Prostate gland (tissue), 2 donors: ENCODE results near the gene ALG1. TPM values are rescaled to one million over a fixed set of nuclear protein-coding genes. Genes with fewer than 3 reads are reported as not detected.
"Not testable (repeated sequence)": the region's sequence is repeated elsewhere in the genome, so short reads cannot be mapped to it uniquely, and the experiment has no call there.

ENCODE experiments used
- DNase-seq: peaks from one replicate; pipeline ENCODE4 v3.0.0-alpha.2; 2019; ENCODE audit warnings: low spot score
- H3K27ac ChIP-seq, 2 donors: fragments of 200-600 bp; sonication (generic); 2 replicates each; pipeline ENCODE4 v1.5.1; 2017 to 2019
- H3K27me3 ChIP-seq: fragments of 200-600 bp; sonication (generic); replicated peaks from 2 replicates; pipeline ENCODE4 v1.5.1; 2019; ENCODE audit not compliant: insufficient read depth
- H3K36me3 ChIP-seq, 2 donors: fragments of 200-600 bp; sonication (generic); 1 replicate in 1 of 2; 2 replicates in 1 of 2; pipeline versions ENCODE4 v1.5.1 to v1.8.1; 2017 to 2019
- H3K4me1 ChIP-seq: fragments of 200-600 bp; sonication (generic); replicated peaks from 2 replicates; pipeline ENCODE4 v1.5.1; 2019
- H3K4me3 ChIP-seq, 2 donors: fragments of 200-600 bp; sonication (generic); 2 replicates each; pipeline ENCODE4 v1.5.1; 2017 to 2019
- H3K9me3 ChIP-seq: fragments of 200-600 bp; sonication (generic); 2 replicates; pipeline ENCODE4 v1.5.1; 2017
- POLR2A ChIP-seq: fragments of 450-650 bp; IDR thresholded peaks from one replicate; pipeline ENCODE4 v1.6.1; 2016; ENCODE audit warnings: antibody characterized with exemption, mild to moderate bottlenecking
- POLR2AphosphoS5 ChIP-seq: sonication (generic); formaldehyde crosslinking; IDR thresholded peaks from one replicate; pipeline ENCODE4 v1.6.1; 2017; ENCODE audit warnings: antibody characterized with exemption
- WGBS: methylation state at CpG from one replicate; pipeline ENCODE4 v1.1.5; 2018; 5-methylcytosine and 5-hydroxymethylcytosine counted together
- intact Hi-C: fragments of 100-400 bp; cut with DNase I; formaldehyde crosslinking; loops from one replicate; pipeline ENCODE4 v1.14.2; 2022
- total RNA-seq, 2 donors: library from RNA; depleted of rRNA; stranded (reverse); fragments of >200 nt; gene quantifications; one replicate each; pipeline ENCODE4 v1.1.0, GENCODE V29; 2016

ALG1 gene
- total RNA-seq, 2 donors from 2014 or later: 35.1 to 37.7 TPM

GRCh38 chr16:5090592-5090991 is 18.9 kb downstream of the ALG1 start:
- H3K4me3 ChIP-seq, H3K27ac ChIP-seq, intact Hi-C loops, H3K9me3 ChIP-seq, DNase-seq, H3K36me3 ChIP-seq, H3K4me1 ChIP-seq, H3K27me3 ChIP-seq: not testable (repeated sequence)
- WGBS: 78% methylated on average over 9 of the region's 9 CpGs

DNA sequence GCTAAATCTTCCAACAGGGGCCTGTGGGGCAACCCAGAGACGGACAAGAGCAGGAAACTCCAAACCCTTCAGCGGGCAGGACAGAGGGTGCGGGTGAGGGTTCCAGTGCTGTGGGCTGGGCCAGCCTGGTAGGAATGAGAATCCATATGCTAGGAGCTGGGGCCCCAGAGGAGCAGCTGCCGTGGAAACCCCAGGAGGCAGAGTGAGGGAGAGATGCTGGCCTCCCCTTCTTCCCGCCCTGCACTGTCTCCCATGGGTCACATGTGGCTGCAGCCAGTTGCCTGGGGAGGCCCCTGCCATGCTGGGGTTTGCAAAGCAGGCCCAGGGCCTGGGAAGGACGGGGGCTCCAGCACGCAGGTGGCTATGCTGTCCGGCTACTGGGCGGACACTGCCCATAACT is 21.4 kb downstream of the ALG1 start:
- H3K9me3 ChIP-seq, H3K4me3 ChIP-seq, H3K36me3 ChIP-seq, H3K27me3 ChIP-seq, H3K27ac ChIP-seq, DNase-seq, intact Hi-C loops, H3K4me1 ChIP-seq: not testable (repeated sequence)
- WGBS: 89% methylated on average over 9 of the region's 9 CpGs

DNA sequence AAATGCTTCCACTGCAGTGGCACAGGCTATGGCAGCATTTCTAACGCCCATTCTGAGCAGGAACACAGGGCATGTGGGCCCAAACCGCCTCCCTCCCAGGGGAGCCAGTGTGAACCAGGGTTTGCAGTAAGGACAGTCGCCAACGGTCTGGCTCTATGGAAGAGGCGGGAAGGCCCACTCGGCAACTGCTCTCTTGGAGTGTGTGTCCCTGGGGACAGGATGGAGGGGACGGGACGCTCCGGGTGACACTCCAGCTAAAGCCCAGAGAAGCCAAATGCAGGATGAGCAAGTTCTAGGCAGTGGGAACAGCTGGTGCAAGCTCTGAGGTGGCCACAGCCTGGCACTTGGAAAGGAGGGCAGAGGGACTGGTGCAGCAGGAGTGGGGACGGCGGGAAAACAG is 22.1 kb downstream of the ALG1 start:
- H3K27ac ChIP-seq, H3K9me3 ChIP-seq, intact Hi-C loops, H3K27me3 ChIP-seq, H3K4me1 ChIP-seq, H3K36me3 ChIP-seq, H3K4me3 ChIP-seq, DNase-seq: not testable (repeated sequence)
- WGBS: 79% methylated on average over 10 of the region's 11 CpGs

DNA sequence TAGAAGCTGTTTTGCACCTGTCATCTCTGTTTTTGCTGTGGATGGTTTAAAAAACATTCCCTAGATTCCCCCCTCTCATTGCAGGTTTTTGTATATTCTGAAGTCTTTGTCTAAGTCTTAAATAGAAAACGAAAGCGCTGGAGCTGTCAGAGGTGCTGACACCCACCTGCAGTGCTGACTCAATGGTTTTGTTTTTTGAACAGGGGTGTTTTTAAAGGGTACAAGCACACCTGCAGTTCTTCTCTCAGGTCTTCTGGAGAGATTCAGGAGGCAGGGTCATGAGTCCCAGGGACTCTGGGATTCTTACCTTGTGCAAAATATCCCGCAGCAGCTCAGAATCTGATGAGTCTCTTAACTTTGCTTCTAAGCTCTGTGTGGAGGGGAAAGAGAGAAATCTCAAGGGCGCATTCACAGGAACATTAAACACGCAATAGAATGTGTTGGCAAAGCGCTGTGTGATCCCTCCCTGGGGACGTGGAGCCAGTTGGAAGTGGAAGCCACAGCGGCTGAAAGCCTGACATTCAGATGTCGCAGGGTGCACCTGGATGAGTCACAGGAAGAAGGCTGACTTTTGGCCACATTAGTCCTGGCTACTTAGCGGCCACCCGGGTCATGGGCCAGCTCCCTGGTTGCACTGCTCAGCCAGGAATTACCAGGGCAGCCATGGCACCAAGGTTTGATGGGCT is 23.6 kb downstream of the ALG1 start:
- intact Hi-C loops, H3K4me3 ChIP-seq, H3K4me1 ChIP-seq, H3K27ac ChIP-seq, DNase-seq, H3K36me3 ChIP-seq, H3K9me3 ChIP-seq, H3K27me3 ChIP-seq: not testable (repeated sequence)
- WGBS: 63% methylated on average over 11 of the region's 11 CpGs

GRCh38 chr16:5096437-5097060 is 24.9 kb downstream of the ALG1 start:
- H3K27me3 ChIP-seq, DNase-seq, H3K36me3 ChIP-seq, intact Hi-C loops, H3K4me3 ChIP-seq, H3K9me3 ChIP-seq, H3K4me1 ChIP-seq, H3K27ac ChIP-seq: not testable (repeated sequence)
- 24% methylated on average over 7 of the region's 7 CpGs for WGBS

DNA sequence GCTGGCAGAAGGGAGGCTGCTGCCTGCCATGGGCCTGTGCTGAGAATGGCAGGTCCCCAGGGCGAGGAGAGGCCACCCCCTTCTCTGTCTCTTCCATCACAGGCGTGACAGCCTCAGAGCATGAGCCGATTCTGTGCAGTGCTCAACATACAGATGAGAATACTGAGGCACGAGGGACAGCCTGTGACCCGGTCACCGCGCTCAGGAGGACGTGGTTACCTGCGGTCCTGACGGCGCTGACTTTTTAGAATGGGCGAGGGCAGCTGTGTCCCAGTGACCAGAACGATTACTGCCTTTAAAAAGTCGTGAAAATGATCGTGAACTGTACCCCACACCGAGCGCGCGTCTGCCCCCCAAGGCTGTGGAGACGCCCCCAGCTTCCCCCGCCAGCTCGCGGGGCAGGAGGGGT is 25.4 kb downstream of the ALG1 start:
- DNase-seq: peak; percentile 12
- Histone ChIP-seq H3K4me3 (peak overlapping the region; percentile 68 to 70), H3K27ac (peak overlapping the region; percentile 71 to 73)
- H3K27me3 ChIP-seq, intact Hi-C loops, H3K9me3 ChIP-seq, H3K4me1 ChIP-seq, H3K36me3 ChIP-seq: not testable (repeated sequence)
- WGBS: 0% methylated on average over 15 of the region's 23 CpGs

- intact Hi-C loops, H3K36me3 ChIP-seq, H3K27me3 ChIP-seq, H3K9me3 ChIP-seq, H3K4me1 ChIP-seq: not testable (repeated sequence)
- WGBS: 0% methylated on average over 31 of the region's 67 CpGs
- H3K4me3 ChIP-seq: peak within 1 kb of the TSS; percentile 68 to 70
- peak within 1 kb of the TSS; percentile 92 for H3K27ac ChIP-seq
- TF ChIP-seq POLR2A (peak; percentile 25), POLR2AphosphoS5 (peak; percentile 43)
- DNase-seq: peak; percentile 99
Observed at GRCh38 chr16:5097470-5098220, 26.0 kb downstream of the ALG1 start, which contains the start of gene EEF2KMT. EEF2KMT (minus strand) TSS chr16:5097795; CDS start chr16:5097739, 56 bp downstream.

- H3K4me1 ChIP-seq, intact Hi-C loops, H3K36me3 ChIP-seq, H3K9me3 ChIP-seq, H3K27me3 ChIP-seq: not testable (repeated sequence)
- WGBS: 1% methylated on average over 51 of the region's 67 CpGs
- peak overlapping the region; percentile 92 for H3K27ac ChIP-seq
- H3K4me3 ChIP-seq: peak overlapping the region; percentile 68 to 70
- peak; percentile 69 for DNase-seq
- peak; percentile 37 for TF ChIP-seq POLR2A
Observed at GRCh38 chr16:5098221-5099159, 26.8 kb downstream of the ALG1 start.
